ENCODE results near the gene BICC1. TPM values are rescaled to one million over a fixed set of nuclear protein-coding genes. Genes with fewer than 3 reads are reported as not detected.

The BICC1 gene
- polyA plus RNA-seq, 1 donor from 2014 or later = not detected

GRCh38 chr10:58660575-58661255 lies 148.0 kb downstream of the BICC1 start:
- Mint-ChIP-seq H3K27me3 (no peaks in the 10 kb centered on the region), H3K4me1 (no peaks in the 10 kb centered on the region), H3K9me3 (peaks cover 3 to 27% (median 12%) of the 10 kb centered on the region in 3 donors), H3K4me3 (no peak overlapping the region), H3K27ac (no peak overlapping the region), H3K36me3 (no peaks in the 10 kb centered on the region)

DNA sequence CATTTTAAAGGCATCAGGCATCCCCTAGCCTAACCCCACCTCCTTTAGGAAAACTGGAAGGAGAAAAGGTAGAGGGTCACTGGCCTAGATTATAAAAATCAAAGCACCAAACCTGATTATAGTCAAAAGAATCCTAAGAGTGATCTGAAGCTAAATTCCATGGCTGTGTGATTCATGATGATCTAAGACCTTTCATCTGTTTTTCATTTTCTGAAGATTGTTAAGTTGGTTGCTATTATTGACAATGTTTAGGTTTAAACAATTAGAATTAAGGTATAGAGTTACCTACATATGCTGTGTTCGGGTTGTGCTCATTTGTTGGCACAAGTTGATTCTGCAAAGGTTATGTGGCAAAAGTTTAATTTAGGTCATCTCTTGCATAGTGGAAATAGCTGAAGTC lies 148.7 kb downstream of the BICC1 start:
- peaks cover 0 to 1% (median 0%) of the 10 kb centered on the region in 3 donors for H3K4me1 Mint-ChIP-seq
- no peak overlapping the region for H3K27ac Mint-ChIP-seq
- H3K27me3 Mint-ChIP-seq = no peaks in the 10 kb centered on the region
- H3K4me3 Mint-ChIP-seq = no peak overlapping the region
- no peaks in the 10 kb centered on the region for H3K36me3 Mint-ChIP-seq
- peaks cover 3 to 27% (median 12%) of the 10 kb centered on the region in 3 donors for H3K9me3 Mint-ChIP-seq

DNA sequence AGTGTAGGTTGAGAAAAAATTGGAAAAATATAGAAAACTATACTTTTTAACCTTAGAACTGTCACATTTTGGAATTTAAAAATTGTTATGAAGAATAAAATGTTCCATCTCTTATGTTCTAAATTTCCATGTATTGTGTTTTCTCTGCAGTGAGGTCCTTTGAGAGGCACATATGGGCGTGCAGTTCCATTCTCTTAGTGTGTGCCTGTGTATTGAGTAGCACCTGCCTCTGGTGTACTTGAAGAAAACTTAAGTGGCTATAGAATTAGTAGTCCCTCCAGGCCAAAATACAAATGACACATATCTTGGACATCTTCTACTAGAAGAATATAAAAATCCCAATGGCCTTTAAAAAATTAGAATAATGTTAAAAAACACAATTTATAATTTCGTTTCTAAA lies 149.2 kb downstream of the BICC1 start:
- no peak overlapping the region for H3K4me3 Mint-ChIP-seq
- H3K9me3 Mint-ChIP-seq = peaks cover 3 to 27% (median 12%) of the 10 kb centered on the region in 3 donors
- H3K27me3 Mint-ChIP-seq = no peaks in the 10 kb centered on the region
- H3K4me1 Mint-ChIP-seq = peaks cover 0 to 1% (median 0%) of the 10 kb centered on the region in 3 donors
- no peaks in the 10 kb centered on the region for H3K36me3 Mint-ChIP-seq
- no peak overlapping the region for H3K27ac Mint-ChIP-seq

- H3K4me3 Mint-ChIP-seq = no peak overlapping the region
- H3K4me1 Mint-ChIP-seq = peaks cover 0 to 1% (median 0%) of the 10 kb centered on the region in 3 donors
- H3K27ac Mint-ChIP-seq = no peak overlapping the region
- peaks cover 3 to 27% (median 12%) of the 10 kb centered on the region in 3 donors for H3K9me3 Mint-ChIP-seq
- H3K27me3 Mint-ChIP-seq = no peaks in the 10 kb centered on the region
- no peaks in the 10 kb centered on the region for H3K36me3 Mint-ChIP-seq
Observed at GRCh38 chr10:58662314-58662713, 149.6 kb downstream of the BICC1 start.

GRCh38 chr10:58665361-58665760 lies 152.7 kb downstream of the BICC1 start:
- Mint-ChIP-seq H3K4me1 (peaks cover 0 to 1% (median 0%) of the 10 kb centered on the region in 3 donors), H3K9me3 (peaks cover 3 to 19% (median 12%) of the 10 kb centered on the region in 3 donors), H3K27ac (no peak overlapping the region), H3K27me3 (no peaks in the 10 kb centered on the region), H3K4me3 (no peak overlapping the region), H3K36me3 (no peaks in the 10 kb centered on the region)

DNA sequence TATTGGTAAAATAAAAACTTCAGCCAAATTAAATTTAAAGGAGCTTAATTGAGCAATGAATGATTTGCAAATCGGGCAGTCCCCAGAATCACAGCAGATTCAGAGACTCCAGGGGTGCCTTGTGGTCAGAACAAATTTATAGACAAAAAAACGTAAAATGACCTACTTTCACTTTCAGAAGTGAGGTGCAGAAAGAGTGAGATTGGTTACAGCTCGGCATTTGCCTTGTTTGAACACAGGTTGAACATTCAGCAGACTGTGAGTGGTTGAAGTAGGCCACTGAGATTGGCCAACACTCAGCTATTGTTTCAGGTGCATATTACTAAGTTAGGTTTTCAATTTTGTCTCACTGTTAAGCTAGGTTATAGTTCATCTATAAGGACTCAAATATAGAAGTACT lies 153.4 kb downstream of the BICC1 start:
- Mint-ChIP-seq H3K36me3 (no peaks in the 10 kb centered on the region), H3K27me3 (no peaks in the 10 kb centered on the region)

DNA sequence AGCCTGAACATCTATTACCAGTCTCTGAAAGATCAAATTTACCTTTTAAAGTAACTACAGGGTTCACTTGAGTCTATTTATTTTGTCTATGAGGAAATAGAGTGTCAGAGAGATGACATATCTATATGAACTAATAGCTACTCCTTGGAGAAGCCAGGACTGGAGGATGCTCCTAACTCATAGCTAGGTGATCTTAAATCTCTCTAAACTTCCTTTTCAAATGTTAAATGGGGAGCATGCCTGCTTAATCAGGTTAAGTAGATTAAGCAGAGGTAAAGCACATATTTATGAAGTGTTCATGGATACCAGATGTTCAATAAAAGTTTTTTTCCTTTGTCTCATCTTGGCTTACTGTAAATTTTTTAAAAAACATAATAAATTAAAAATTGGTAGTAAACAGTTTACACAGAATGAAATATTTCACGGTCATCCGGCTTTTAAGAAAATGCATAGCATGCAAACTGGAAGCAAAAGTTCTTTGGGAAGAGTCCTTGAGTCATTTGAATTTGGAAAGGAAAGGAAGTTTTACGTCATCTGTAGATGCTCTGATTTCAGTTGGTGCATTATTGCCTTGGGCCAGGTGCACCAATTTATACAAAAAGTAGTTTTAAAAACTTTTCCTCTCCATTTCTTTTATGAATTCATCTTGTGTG lies 155.1 kb downstream of the BICC1 start:
- Mint-ChIP-seq H3K36me3 (no peaks in the 10 kb centered on the region), H3K4me1 (peaks cover 0 to 1% (median 0%) of the 10 kb centered on the region in 3 donors), H3K9me3 (peaks cover 3 to 19% (median 12%) of the 10 kb centered on the region in 3 donors), H3K4me3 (no peak overlapping the region), H3K27me3 (no peaks in the 10 kb centered on the region), H3K27ac (no peak overlapping the region)

More for the DNA sequence above, 153.4 kb downstream of the BICC1 start:
- H3K4me1 Mint-ChIP-seq = peaks cover 0 to 1% (median 0%) of the 10 kb centered on the region in 3 donors
- H3K9me3 Mint-ChIP-seq = peaks cover 3 to 19% (median 12%) of the 10 kb centered on the region in 3 donors
- no peak overlapping the region for H3K27ac Mint-ChIP-seq
- H3K4me3 Mint-ChIP-seq = no peak overlapping the region

DNA sequence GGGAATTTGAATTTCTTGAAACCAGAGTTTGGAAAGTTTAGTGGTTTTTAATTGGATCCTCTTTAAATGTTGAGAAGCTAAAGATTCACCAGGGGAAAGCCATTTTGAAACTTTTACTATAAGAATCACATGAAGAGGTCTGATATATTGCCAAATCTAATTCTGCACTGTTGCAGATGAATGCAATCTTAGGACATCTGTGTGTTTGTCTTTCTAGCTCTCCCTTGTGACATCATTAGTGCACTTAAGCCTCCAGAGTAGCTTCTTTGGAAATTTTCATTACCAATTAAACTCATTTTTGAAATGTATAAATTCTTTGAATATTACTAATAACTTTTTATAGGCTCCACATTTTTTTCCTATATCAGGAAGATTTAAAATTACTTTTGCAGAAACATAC lies 160.2 kb downstream of the BICC1 start:
- Mint-ChIP-seq H3K36me3 (peaks cover 2% of the 10 kb centered on the region), H3K27me3 (peaks cover 3% of the 10 kb centered on the region), H3K4me1 (no peaks in the 10 kb centered on the region), H3K4me3 (no peak overlapping the region), H3K9me3 (peaks cover 0 to 3% (median 0%) of the 10 kb centered on the region in 3 donors), H3K27ac (no peak overlapping the region)

DNA sequence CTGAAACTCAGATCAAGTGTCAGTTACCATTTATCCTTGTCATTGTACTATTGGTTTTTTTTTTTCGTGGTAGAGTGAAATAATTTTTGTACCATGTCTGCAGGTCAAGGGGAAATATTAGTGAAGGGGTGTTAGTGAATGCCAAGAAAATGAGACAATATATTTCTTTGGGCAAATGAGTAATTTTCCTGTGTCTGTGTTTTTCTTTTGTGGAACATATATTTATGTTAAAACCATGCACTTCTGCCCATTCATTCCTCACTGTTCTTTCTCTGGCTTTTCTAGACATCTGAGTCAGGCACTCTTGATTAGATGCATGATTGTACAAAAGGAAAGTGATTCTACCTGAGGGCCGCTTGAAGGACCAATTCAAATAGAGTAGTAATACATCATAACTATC lies 161.6 kb downstream of the BICC1 start:
- no peak overlapping the region for H3K4me3 Mint-ChIP-seq
- H3K9me3 Mint-ChIP-seq = peaks cover 0 to 3% (median 0%) of the 10 kb centered on the region in 3 donors
- no peaks in the 10 kb centered on the region for H3K4me1 Mint-ChIP-seq
- H3K27ac Mint-ChIP-seq = no peak overlapping the region
- H3K36me3 Mint-ChIP-seq = peaks cover 2% of the 10 kb centered on the region
- peaks cover 3% of the 10 kb centered on the region for H3K27me3 Mint-ChIP-seq

DNA sequence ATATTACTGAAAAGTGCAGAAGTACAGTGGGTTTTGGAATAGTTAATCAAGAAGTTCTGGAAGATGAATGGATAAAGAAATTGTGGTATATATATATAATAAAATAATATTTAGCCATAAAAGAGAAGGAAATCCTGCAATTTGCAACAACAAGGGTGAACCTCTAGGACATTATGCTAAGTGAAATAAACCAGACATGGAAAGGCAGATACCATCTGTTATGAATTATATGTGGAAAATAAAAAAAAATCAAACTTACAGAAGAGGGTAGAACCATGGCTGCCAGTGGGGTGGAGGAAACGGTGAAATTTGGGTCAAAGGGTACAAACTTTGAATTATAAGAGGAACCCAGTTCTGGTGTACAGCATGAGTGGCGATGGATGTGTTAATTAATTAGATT lies 162.6 kb downstream of the BICC1 start:
- no peaks in the 10 kb centered on the region for H3K4me1 Mint-ChIP-seq
- peaks cover 2% of the 10 kb centered on the region for H3K36me3 Mint-ChIP-seq
- H3K27ac Mint-ChIP-seq = no peak overlapping the region
- peaks cover 0 to 3% (median 0%) of the 10 kb centered on the region in 3 donors for H3K9me3 Mint-ChIP-seq
- H3K27me3 Mint-ChIP-seq = peaks cover 3% of the 10 kb centered on the region
- H3K4me3 Mint-ChIP-seq = no peak overlapping the region

GRCh38 chr10:58691528-58691927 lies 178.9 kb downstream of the BICC1 start:
- Mint-ChIP-seq H3K36me3 (no peaks in the 10 kb centered on the region), H3K9me3 (peaks cover 4 to 17% (median 5%) of the 10 kb centered on the region in 3 donors), H3K4me1 (peaks cover 0 to 2% (median 0%) of the 10 kb centered on the region in 3 donors), H3K4me3 (no peak overlapping the region), H3K27me3 (no peaks in the 10 kb centered on the region), H3K27ac (no peak overlapping the region)

GRCh38 chr10:58693919-58694318 lies 181.2 kb downstream of the BICC1 start:
- Mint-ChIP-seq H3K27ac (no peak overlapping the region), H3K4me3 (no peak overlapping the region), H3K4me1 (peaks cover 0 to 2% (median 0%) of the 10 kb centered on the region in 3 donors), H3K27me3 (no peaks in the 10 kb centered on the region), H3K9me3 (peaks cover 4 to 10% (median 5%) of the 10 kb centered on the region in 3 donors), H3K36me3 (no peaks in the 10 kb centered on the region)

DNA sequence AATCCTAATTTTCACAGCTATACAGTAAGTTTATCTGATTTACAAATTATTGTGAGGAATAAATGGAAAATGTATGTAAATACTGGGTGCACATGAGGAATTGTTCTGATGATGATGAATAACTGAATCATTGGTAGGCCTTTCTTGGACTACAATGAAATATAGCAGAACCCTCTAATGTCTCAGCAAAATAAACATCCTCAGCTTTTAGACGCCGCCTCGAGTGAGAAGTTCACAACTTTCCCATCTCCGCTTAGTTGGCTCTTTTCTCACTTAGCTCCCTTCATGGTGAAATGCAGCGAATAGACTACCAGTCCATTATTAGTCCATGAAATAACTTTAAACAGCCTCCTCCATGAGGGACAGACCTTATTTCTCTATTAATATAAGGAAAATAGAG lies 182.3 kb downstream of the BICC1 start:
- Mint-ChIP-seq H3K9me3 (peaks cover 4 to 10% (median 5%) of the 10 kb centered on the region in 3 donors), H3K27ac (no peak overlapping the region), H3K4me3 (no peak overlapping the region), H3K36me3 (no peaks in the 10 kb centered on the region), H3K4me1 (peaks cover 0 to under 1% (median 0%) of the 10 kb centered on the region in 3 donors), H3K27me3 (no peaks in the 10 kb centered on the region)

GRCh38 chr10:58696736-58697135 lies 184.1 kb downstream of the BICC1 start:
- Mint-ChIP-seq H3K4me1 (no peaks in the 10 kb centered on the region), H3K9me3 (peaks cover 4 to 7% (median 5%) of the 10 kb centered on the region in 3 donors), H3K36me3 (no peaks in the 10 kb centered on the region), H3K27me3 (no peaks in the 10 kb centered on the region), H3K4me3 (no peak overlapping the region), H3K27ac (no peak overlapping the region)

DNA sequence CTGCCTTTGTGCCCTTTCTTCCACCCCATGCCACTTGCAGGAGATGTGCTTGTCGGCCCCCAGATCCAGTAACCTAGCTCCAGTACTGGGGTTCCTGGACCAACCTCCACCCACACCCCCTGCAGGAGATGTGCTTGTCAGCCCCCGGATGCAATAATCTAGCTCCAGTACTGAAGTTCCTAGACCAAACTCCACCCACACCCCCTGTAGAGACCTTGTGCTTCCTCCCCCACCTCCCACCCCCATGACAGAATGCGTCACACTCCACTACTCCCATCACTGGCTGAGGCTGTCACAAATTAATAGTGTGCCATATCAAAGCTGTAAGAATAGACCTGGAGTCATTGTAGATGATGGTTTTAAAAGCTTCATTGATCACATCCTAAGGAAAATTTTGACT lies 185.0 kb downstream of the BICC1 start:
- Mint-ChIP-seq H3K36me3 (no peaks in the 10 kb centered on the region), H3K9me3 (peaks cover 3 to 5% (median 4%) of the 10 kb centered on the region in 3 donors), H3K27me3 (no peaks in the 10 kb centered on the region), H3K4me1 (no peaks in the 10 kb centered on the region), H3K27ac (no peak overlapping the region), H3K4me3 (no peak overlapping the region)
